Tibial nerve (tissue), 4 donors: ENCODE data around the gene OVOL1.

Experiments
- CTCF ChIP-seq, 5 experiments: fragments of 200-600 bp in 3 of 5; fragments of 450-650 bp in 2 of 5; sonication (generic) in 3 of 5; IDR thresholded peaks; one replicate each; pipeline ENCODE4 v1.5.1; 2016 to 2019; ENCODE audit warnings: antibody characterized with exemption in 5 of 5, mild to moderate bottlenecking in 3 of 5, moderate library complexity in 2 of 5
- EP300 ChIP-seq, 2 donors: sonication (generic); formaldehyde crosslinking; IDR thresholded peaks; one replicate each; pipeline ENCODE4 v1.6.1; 2017; ENCODE audit warnings: antibody characterized with exemption in 2 of 2, mild to moderate bottlenecking in 1 of 2
- POLR2A ChIP-seq, 2 donors: fragments of 450-650 bp; IDR thresholded peaks; one replicate each; pipeline ENCODE4 v1.6.1; 2017; ENCODE audit warnings: antibody characterized with exemption in 2 of 2, mild to moderate bottlenecking in 2 of 2, moderate library complexity in 2 of 2

- TF ChIP-seq CTCF (IDR thresholded peaks at IDR 0.05) (no peak), POLR2A (IDR thresholded peaks at IDR 0.05) (no peak), EP300 (IDR thresholded peaks at IDR 0.05) (no peak)
Observed at GRCh38 chr11:65796726-65797601, 10.1 kb downstream of the OVOL1 start.
